NCI-H146 (cell line): ENCODE data around the gene ACAT2.
"Not testable (repeated sequence)": the region's sequence is repeated elsewhere in the genome, so short reads cannot be mapped to it uniquely, and the experiment has no call there.

ENCODE experiments used
- DNase-seq: peaks from one replicate; lab custom pipeline; 2025; lab: John Stamatoyannopoulos, UW

ACAT2 gene

GRCh38 chr6:159772196-159772595 is 10.4 kb downstream of the ACAT2 start:
- DNase-seq, result no peak

- DNase-seq, result no peak
These were observed 15.5 kb downstream of the ACAT2 start for GRCh38 chr6:159777240-159777904.

- no peak for DNase-seq
These were observed 16.3 kb downstream of the ACAT2 start for GRCh38 chr6:159778131-159778530.

- no peak for DNase-seq
These were observed 16.8 kb downstream of the ACAT2 start for GRCh38 chr6:159778542-159779103.

- no peak for DNase-seq
These were observed 26.4 kb downstream of the ACAT2 start for GRCh38 chr6:159788276-159788675.

- DNase-seq, result peak; percentile 59
These were observed 27.0 kb downstream of the ACAT2 start for GRCh38 chr6:159788753-159789376.

GRCh38 chr6:159789377-159790148 is 27.7 kb downstream of the ACAT2 start, which contains the start of gene TCP1:
Gene TCP1, minus strand, starts transcription at chr6:159789602. Its CDS starts 134 bp downstream, at chr6:159789468.
- DNase-seq, result peak; percentile 100

- peak; percentile 99 for DNase-seq
These were observed 28.5 kb downstream of the ACAT2 start, which contains the start of gene MRPL18 for GRCh38 chr6:159790149-159790955. Gene MRPL18, plus strand, starts transcription at chr6:159790467. Its CDS starts 121 bp downstream, at chr6:159790588.

- DNase-seq, result peak; percentile 64
These were observed 29.2 kb downstream of the ACAT2 start for GRCh38 chr6:159790956-159791598.

- not testable (repeated sequence) for DNase-seq
These were observed 33.1 kb downstream of the ACAT2 start for GRCh38 chr6:159794976-159795375.

- DNase-seq, result no peak
These were observed 35.7 kb downstream of the ACAT2 start for GRCh38 chr6:159797554-159797953.

GRCh38 chr6:159800141-159800865 is 38.5 kb downstream of the ACAT2 start, which contains the start of gene PNLDC1:
Gene PNLDC1, plus strand, starts transcription at chr6:159800276. Its CDS starts 32 bp downstream, at chr6:159800308.
- no peak for DNase-seq

GRCh38 chr6:159801935-159802334 is 40.1 kb downstream of the ACAT2 start:
- no peak for DNase-seq

- DNase-seq, result peak; percentile 9
These were observed 42.7 kb downstream of the ACAT2 start for GRCh38 chr6:159804504-159804903.

GRCh38 chr6:159805440-159806020 is 43.7 kb downstream of the ACAT2 start:
- DNase-seq, result no peak

- no peak for DNase-seq
These were observed 44.2 kb downstream of the ACAT2 start for GRCh38 chr6:159806021-159806458.

- peak; percentile 84 for DNase-seq
These were observed 45.5 kb downstream of the ACAT2 start for GRCh38 chr6:159807150-159807858.

GRCh38 chr6:159808647-159809046 is 46.8 kb downstream of the ACAT2 start:
- DNase-seq, result no peak

GRCh38 chr6:159809149-159809548 is 47.3 kb downstream of the ACAT2 start:
- no peak for DNase-seq
